Parathyroid adenoma (tissue), 2 donors: ENCODE measurements around the gene OSTM1.
A peak's percentile ranks its signal among the peaks of the same experiment; 100 is the strongest.

Experiments
- H2AFZ ChIP-seq: fragments of 300-600 bp; sonication (generic); one replicate; pipeline ENCODE4 v1.7.0; 2017; ENCODE audit warnings: antibody characterized with exemption, mild to moderate bottlenecking
- H3K27ac ChIP-seq: fragments of 300-600 bp; sonication (generic); one replicate; pipeline ENCODE4 v1.7.0; 2017
- H3K27me3 ChIP-seq: fragments of 300-600 bp; sonication (generic); one replicate; pipeline ENCODE4 v1.7.0; 2017; ENCODE audit warnings: low read length; ENCODE audit not compliant: control insufficient read depth, insufficient read depth
- H3K36me3 ChIP-seq: fragments of 300-600 bp; sonication (generic); one replicate; pipeline ENCODE4 v1.7.0; 2017; ENCODE audit warnings: low read length; ENCODE audit not compliant: control insufficient read depth, insufficient read depth
- H3K4me1 ChIP-seq: fragments of 300-600 bp; sonication (generic); one replicate; pipeline ENCODE4 v1.7.0; 2017; ENCODE audit warnings: control low read depth
- H3K4me2 ChIP-seq: fragments of 300-600 bp; sonication (generic); one replicate; pipeline ENCODE4 v1.7.0; 2017; ENCODE audit warnings: low read length
- H3K4me3 ChIP-seq: fragments of 300-600 bp; sonication (generic); one replicate; pipeline ENCODE4 v1.7.0; 2017; ENCODE audit warnings: low read depth, low read length
- H3K79me2 ChIP-seq: fragments of 300-600 bp; sonication (generic); one replicate; pipeline ENCODE4 v1.7.0; 2017; ENCODE audit warnings: control low read depth
- H3K9ac ChIP-seq: fragments of 300-600 bp; sonication (generic); one replicate; pipeline ENCODE4 v1.7.0; 2017; ENCODE audit warnings: mild to moderate bottlenecking
- H3K9me3 ChIP-seq: fragments of 300-600 bp; sonication (generic); one replicate; pipeline ENCODE4 v1.7.0; 2017; ENCODE audit warnings: low read length; ENCODE audit not compliant: control insufficient read depth
- CTCF ChIP-seq: fragments of 300-600 bp; sonication (generic); IDR thresholded peaks from one replicate; pipeline ENCODE4 v1.7.0; 2017; ENCODE audit warnings: antibody characterized with exemption, mild to moderate bottlenecking
- donor health status: primary hyperparathyroidism.

OSTM1 gene

GRCh38 chr6:108119769-108120141 is 45.2 kb upstream of the OSTM1 start:
- H3K9ac ChIP-seq = no peak overlapping the region
- H3K4me1 ChIP-seq = peaks cover 24% of the 10 kb centered on the region
- H2AFZ ChIP-seq = no peak overlapping the region
- no peak overlapping the region for H3K4me2 ChIP-seq
- H3K36me3 ChIP-seq = no peaks in the 10 kb centered on the region
- no peaks in the 10 kb centered on the region for H3K27me3 ChIP-seq
- H3K9me3 ChIP-seq = no peaks in the 10 kb centered on the region
- no peak for TF ChIP-seq CTCF
- H3K4me3 ChIP-seq = no peak overlapping the region
- H3K79me2 ChIP-seq = no peaks in the 10 kb centered on the region
- H3K27ac ChIP-seq = no peak overlapping the region

- Histone ChIP-seq H2AFZ (peak overlapping the region; percentile 51), H3K27ac (no peak overlapping the region), H3K79me2 (no peaks in the 10 kb centered on the region), H3K9ac (no peak overlapping the region), H3K9me3 (no peaks in the 10 kb centered on the region), H3K4me2 (peak overlapping the region; percentile 7), H3K4me1 (peaks cover 18% of the 10 kb centered on the region), H3K36me3 (no peaks in the 10 kb centered on the region), H3K4me3 (peak overlapping the region; percentile 8), H3K27me3 (no peaks in the 10 kb centered on the region)
- no peak for TF ChIP-seq CTCF
Measured at GRCh38 chr6:108118810-108119768, 44.5 kb upstream of the OSTM1 start.

- H3K4me1 ChIP-seq = peaks cover 11% of the 10 kb centered on the region
- H3K9ac ChIP-seq = no peak overlapping the region
- H3K36me3 ChIP-seq = no peaks in the 10 kb centered on the region
- no peak for TF ChIP-seq CTCF
- no peaks in the 10 kb centered on the region for H3K27me3 ChIP-seq
- peak overlapping the region; percentile 92 for H2AFZ ChIP-seq
- H3K9me3 ChIP-seq = no peaks in the 10 kb centered on the region
- H3K27ac ChIP-seq = no peak overlapping the region
- H3K79me2 ChIP-seq = no peaks in the 10 kb centered on the region
- peak overlapping the region; percentile 91 for H3K4me2 ChIP-seq
- H3K4me3 ChIP-seq = peak overlapping the region; percentile 65
Measured at GRCh38 chr6:108118359-108118724, 43.8 kb upstream of the OSTM1 start.

GRCh38 chr6:108117427-108118358 is 43.2 kb upstream of the OSTM1 start:
- no peaks in the 10 kb centered on the region for H3K79me2 ChIP-seq
- peaks cover 5% of the 10 kb centered on the region for H3K4me1 ChIP-seq
- H3K27ac ChIP-seq = no peak overlapping the region
- no peaks in the 10 kb centered on the region for H3K27me3 ChIP-seq
- H2AFZ ChIP-seq = peak overlapping the region; percentile 92
- H3K9ac ChIP-seq = no peak overlapping the region
- H3K4me3 ChIP-seq = peak overlapping the region; percentile 65
- no peaks in the 10 kb centered on the region for H3K36me3 ChIP-seq
- H3K4me2 ChIP-seq = peak overlapping the region; percentile 91
- TF ChIP-seq CTCF = no peak
- H3K9me3 ChIP-seq = no peaks in the 10 kb centered on the region
